ENCODE data around the gene APH1A. TPM values are rescaled to one million over a fixed set of nuclear protein-coding genes. Genes with fewer than 3 reads are reported as not detected.

Gene APH1A
- total and polyA plus RNA-seq, 2 of the 13 experiments (the other 11 are each of a cell fraction or from before 2014, with no cell fraction given), result 114 to 130 TPM

GRCh38 chr1:150302902-150303301 lies 34.1 kb upstream of the APH1A start:
- Histone ChIP-seq H3K27me3 (ENCODE audit: control insufficient read depth in 1 of 2, insufficient read depth in 2 of 2, low read length in 2 of 2) (no peaks in the 10 kb centered on the region; a peak in 1 of 5 replicates), H3K4me3 (replicated peaks in 1 of 3; ENCODE audit: insufficient read depth in 1 of 3, low read depth in 2 of 3, low read length in 3 of 3) (no peak overlapping the region), H3K9ac (ENCODE audit: insufficient read depth, low read depth, low read length) (no peak overlapping the region), H3K36me3 (replicated peaks in 1 of 2; ENCODE audit: control insufficient read depth in 1 of 2, insufficient read depth in 2 of 2, low read length in 2 of 2) (peaks cover 1 to 38% of the 10 kb centered on the region in 2 experiments; a peak in 4 of 5 replicates), H3K4me1 (ENCODE audit: insufficient read depth, low read length) (no peaks in the 10 kb centered on the region), H4K20me1 (ENCODE audit: insufficient read depth, low read length) (no peaks in the 10 kb centered on the region), H2AFZ (ENCODE audit: low read length) (no peak overlapping the region), H3K79me2 (ENCODE audit: insufficient read depth, low read length) (no peaks in the 10 kb centered on the region), H3K4me2 (ENCODE audit: low read depth, low read length) (no peak overlapping the region), H3K27ac (ENCODE audit: extremely low read length, insufficient read depth, low read length) (no peak overlapping the region), H3K9me3 (ENCODE audit: low read length) (no peaks in the 10 kb centered on the region)
- intact Hi-C loops (cut with micrococcal nuclease; ENCODE audit: unreplicated experiment) (no loop called here), in situ Hi-C loops (cut with HindIII; ENCODE audit: extremely low pct_ligation_motif_present, low pct_unique_long_range_greater_than_20kb) (no loop called here)
- no TSS peak for BruUV-seq (replicated peaks)
- TF ChIP-seq MED1 (CRISPR knock-in tag; IDR thresholded peaks at IDR 0.05) (no peak), IRF9 (CRISPR knock-in tag; IDR thresholded peaks at IDR 0.05; ENCODE audit: borderline replicate concordance) (no peak), ZNF567 (CRISPR knock-in tag; IDR thresholded peaks at IDR 0.05; ENCODE audit: borderline replicate concordance) (no peak)
- WGBS (ENCODE audit: low lambda C conversion rate), result 82% methylated on average over 2 of the region's 2 CpGs
- DNase-seq (ENCODE audit: low spot score), result no peak
- CTCF ChIA-PET (ENCODE audit: low intra/inter-chr PET ratio, low total read pairs), result no interaction called here
- no peak for FAIRE-seq
- ATAC-seq, result no peak
- POLR2A ChIA-PET, result no interaction called here

- intact Hi-C loops (cut with micrococcal nuclease; ENCODE audit: unreplicated experiment), result no loop called here
- no peaks in the 10 kb centered on the region for H3K79me2 ChIP-seq (ENCODE audit: insufficient read depth, low read length)
- H3K4me2 ChIP-seq (ENCODE audit: low read depth, low read length), result no peak overlapping the region
- no peaks in the 10 kb centered on the region for H3K4me1 ChIP-seq (ENCODE audit: insufficient read depth, low read length)
- H3K36me3 ChIP-seq (replicated peaks in 1 of 2; ENCODE audit: control insufficient read depth in 1 of 2, insufficient read depth in 2 of 2, low read length in 2 of 2), result peaks cover 1 to 39% of the 10 kb centered on the region in 2 experiments; a peak in 4 of 5 replicates
- no peaks in the 10 kb centered on the region; a peak in 1 of 5 replicates for H3K27me3 ChIP-seq (ENCODE audit: control insufficient read depth in 1 of 2, insufficient read depth in 2 of 2, low read length in 2 of 2)
- WGBS (ENCODE audit: low lambda C conversion rate), result 100% methylated on average over 6 of the region's 6 CpGs
- TF ChIP-seq ZNF432 (CRISPR knock-in tag; IDR thresholded peaks at IDR 0.05; ENCODE audit: borderline replicate concordance) (no peak), ZUFSP (CRISPR knock-in tag; IDR thresholded peaks at IDR 0.05; ENCODE audit: borderline replicate concordance) (no peak), PLSCR1 (CRISPR knock-in tag; IDR thresholded peaks at IDR 0.05; ENCODE audit: borderline replicate concordance) (no peak), NRL (CRISPR knock-in tag; IDR thresholded peaks at IDR 0.05; ENCODE audit: borderline replicate concordance) (no peak), THAP7 (CRISPR knock-in tag; IDR thresholded peaks at IDR 0.05) (no peak), RBFOX2 (IDR thresholded peaks at IDR 0.05; ENCODE audit: low read depth, low read length) (0 out of 2 replicates have a peak, but pooled peaks have one; percentile 24)
- ATAC-seq, result no peak
- H4K20me1 ChIP-seq (ENCODE audit: insufficient read depth, low read length), result no peaks in the 10 kb centered on the region
- ChIA-PET CTCF (ENCODE audit: low intra/inter-chr PET ratio, low total read pairs) (no interaction called here), POLR2A (no interaction called here)
- H3K9ac ChIP-seq (ENCODE audit: insufficient read depth, low read depth, low read length), result no peak overlapping the region
- no peaks in the 10 kb centered on the region for H3K9me3 ChIP-seq (ENCODE audit: low read length)
- H3K4me3 ChIP-seq (replicated peaks in 1 of 3; ENCODE audit: insufficient read depth in 1 of 3, low read depth in 2 of 3, low read length in 3 of 3), result no peak overlapping the region
- no peak for FAIRE-seq
- H2AFZ ChIP-seq (ENCODE audit: low read length), result no peak overlapping the region
- BruUV-seq (replicated peaks), result no TSS peak
- in situ Hi-C loops (cut with HindIII; ENCODE audit: extremely low pct_ligation_motif_present, low pct_unique_long_range_greater_than_20kb), result no loop called here
- DNase-seq (ENCODE audit: low spot score), result no peak
- H3K27ac ChIP-seq (ENCODE audit: extremely low read length, insufficient read depth, low read length), result no peak overlapping the region
These were observed 33.5 kb upstream of the APH1A start for GRCh38 chr1:150302338-150302737.

All from HepG2 (cell line).